HG02588 (cell line): ENCODE results near the gene WWOX.
"Not testable (repeated sequence)": the region's sequence is repeated elsewhere in the genome, so short reads cannot be mapped to it uniquely, and the experiment has no call there.

ENCODE experiments used
- ATAC-seq: cut with Tn5 transposase; IDR thresholded peaks from one replicate; pipeline ENCODE4 v1.9.1; 2021; ENCODE audit warnings: mild to moderate bottlenecking, moderate library complexity; ENCODE audit not compliant: unreplicated experiment

The WWOX gene

GRCh38 chr16:79194291-79194690 lies 1094.8 kb downstream of the WWOX start:
- no peak for ATAC-seq

GRCh38 chr16:79195938-79196337 lies 1096.5 kb downstream of the WWOX start:
- ATAC-seq: no peak

- no peak for ATAC-seq
Measured at GRCh38 chr16:79201436-79201835, 1102.0 kb downstream of the WWOX start.

- no peak for ATAC-seq
Measured at GRCh38 chr16:79202977-79203376, 1103.5 kb downstream of the WWOX start.

GRCh38 chr16:79204486-79204885 lies 1105.0 kb downstream of the WWOX start:
- ATAC-seq: no peak

- ATAC-seq: no peak
Measured at GRCh38 chr16:79206889-79207288, 1107.4 kb downstream of the WWOX start.

GRCh38 chr16:79209308-79209707 lies 1109.9 kb downstream of the WWOX start:
- ATAC-seq: no peak

- ATAC-seq: no peak
Measured at GRCh38 chr16:79210607-79211006, 1111.2 kb downstream of the WWOX start.

- ATAC-seq: no peak
Measured at GRCh38 chr16:79211586-79211985, 1112.1 kb downstream of the WWOX start.

- no peak for ATAC-seq
Measured at GRCh38 chr16:79212114-79212791, 1112.8 kb downstream of the WWOX start.

- no peak for ATAC-seq
Measured at GRCh38 chr16:79213214-79213613, 1113.8 kb downstream of the WWOX start.

GRCh38 chr16:79215289-79215688 lies 1115.8 kb downstream of the WWOX start:
- no peak for ATAC-seq

GRCh38 chr16:79217375-79218011 lies 1118.0 kb downstream of the WWOX start:
- ATAC-seq: no peak

GRCh38 chr16:79218351-79218750 lies 1118.9 kb downstream of the WWOX start:
- ATAC-seq: no peak

- not testable (repeated sequence) for ATAC-seq
Measured at GRCh38 chr16:79225994-79226393, 1126.5 kb downstream of the WWOX start.

- no peak for ATAC-seq
Measured at GRCh38 chr16:79229361-79229760, 1129.9 kb downstream of the WWOX start.

GRCh38 chr16:79245700-79246099 lies 1146.2 kb downstream of the WWOX start:
- not testable (repeated sequence) for ATAC-seq

- ATAC-seq: no peak
Measured at GRCh38 chr16:79247386-79247785, 1147.9 kb downstream of the WWOX start.

- ATAC-seq: no peak
Measured at GRCh38 chr16:79248351-79248750, 1148.9 kb downstream of the WWOX start.

- ATAC-seq: no peak
Measured at GRCh38 chr16:79250502-79251098, 1151.1 kb downstream of the WWOX start.

- no peak for ATAC-seq
Measured at GRCh38 chr16:79253100-79253631, 1153.7 kb downstream of the WWOX start.

GRCh38 chr16:79257953-79258490 lies 1158.6 kb downstream of the WWOX start:
- no peak for ATAC-seq
